HepG2 (cell line): ENCODE results near the gene ANO2. TPM values are rescaled to one million over a fixed set of nuclear protein-coding genes. Genes with fewer than 3 reads are reported as not detected.

ENCODE experiments used
- ATAC-seq: fragments of 200-7000 bp; cut with Tn5 transposase; 3 replicates; pipeline ENCODE4 v1.9.1; 2020; ENCODE audit warnings: mild to moderate bottlenecking, moderate library complexity
- BruUV-seq: library from RNA; stranded (reverse); fragments of 400-500 nt; replicated peaks from 2 replicates; lab custom pipeline; 2021; lab: Mats Ljungman, UMichigan
- CTCF ChIA-PET: fragments of 300-600 bp; formaldehyde crosslinking; extraction: SDS; loops from one replicate; lab custom pipeline; 2021; ENCODE audit warnings: low total read pairs, inconsistent platforms, low intra/inter-chr PET ratio; lab: Yijun Ruan, JAX
- POLR2A ChIA-PET: fragments of 350-600 bp; sonication (Branson Sonifier 250); formaldehyde crosslinking; loops from one replicate; lab custom pipeline; 2020; ENCODE audit warnings: antibody characterized with exemption, inconsistent platforms; lab: Yijun Ruan, JAX
- DNase-seq: peaks from one replicate; pipeline ENCODE4 v3.0.0-alpha.2; 2015; ENCODE audit warnings: low spot score
- FAIRE-seq: peaks from 3 replicates; lab custom pipeline; 2011; peaks lifted over from hg19 to GRCh38; lab: Jason Lieb, UNC
- H2AFZ ChIP-seq: one replicate; pipeline ENCODE4 v1.6.1; 2011; ENCODE audit warnings: low read length, inconsistent platforms
- H3K27ac ChIP-seq: fragments of 300-600 bp; 3 replicates; pipeline ENCODE4 v1.8.0; 2011; ENCODE audit warnings: mixed run types, mild to moderate bottlenecking, mixed read lengths, low read length, inconsistent platforms; ENCODE audit not compliant: insufficient read depth; ENCODE audit errors: extremely low read length
- H3K27me3 ChIP-seq, 2 experiments: fragments of 200-600 bp in 1 of 2; 2 replicates in 1 of 2; 3 replicates in 1 of 2; pipeline versions ENCODE4 v1.6.0 to v1.8.0; 2011; ENCODE audit warnings: low read length in 2 of 2, mild to moderate bottlenecking in 2 of 2, moderate library complexity in 2 of 2, inconsistent platforms in 1 of 2; ENCODE audit not compliant: insufficient read depth in 2 of 2, control insufficient read depth in 1 of 2
- H3K36me3 ChIP-seq, 2 experiments: fragments of 200-600 bp in 1 of 2; replicated peaks in 1 of 2; 2 replicates in 1 of 2; 3 replicates in 1 of 2; pipeline versions ENCODE4 v1.5.1 to v1.8.0; 2011; ENCODE audit warnings: low read length in 2 of 2, inconsistent platforms in 1 of 2; ENCODE audit not compliant: insufficient read depth in 2 of 2, control insufficient read depth in 1 of 2
- H3K4me1 ChIP-seq: 2 replicates; pipeline ENCODE4 v1.5.1; 2012; ENCODE audit warnings: low read length, inconsistent platforms; ENCODE audit not compliant: insufficient read depth
- H3K4me2 ChIP-seq: 2 replicates; pipeline ENCODE4 v1.6.0; 2011; ENCODE audit warnings: low read depth, low read length, inconsistent platforms
- H3K4me3 ChIP-seq, 3 experiments: fragments of 200-600 bp in 1 of 3; sonication (generic), shearing (Covaris generic) in 1 of 3; replicated peaks in 1 of 3; 2 replicates each; pipeline ENCODE4 v1.5.1; 2011 to 2016; ENCODE audit warnings: low read length in 3 of 3, inconsistent platforms in 2 of 3, low read depth in 2 of 3, mild to moderate bottlenecking in 2 of 3, control low read depth in 1 of 3, mixed read lengths in 1 of 3; ENCODE audit not compliant: insufficient read depth in 1 of 3
- H3K79me2 ChIP-seq: one replicate; pipeline ENCODE4 v1.6.1; 2011; ENCODE audit warnings: low read length, inconsistent platforms; ENCODE audit not compliant: insufficient read depth
- H3K9ac ChIP-seq: 2 replicates; pipeline ENCODE4 v1.6.0; 2011; ENCODE audit warnings: mild to moderate bottlenecking, low read depth, low read length, inconsistent platforms; ENCODE audit not compliant: insufficient read depth
- H3K9me3 ChIP-seq: 2 replicates; pipeline ENCODE4 v1.5.1; 2012; ENCODE audit warnings: mild to moderate bottlenecking, low read length
- H4K20me1 ChIP-seq: 2 replicates; pipeline ENCODE4 v1.6.0; 2011; ENCODE audit warnings: inconsistent platforms, mild to moderate bottlenecking, low read length, moderate library complexity; ENCODE audit not compliant: insufficient read depth
- FOSL1 ChIP-seq: sonication (generic); formaldehyde crosslinking; IDR thresholded peaks from 2 replicates; pipeline ENCODE4 v1.9.0; 2021; ENCODE audit warnings: missing genetic modification reagents, borderline replicate concordance
- MEIS1 ChIP-seq: sonication (generic); formaldehyde crosslinking; IDR thresholded peaks from 2 replicates; pipeline ENCODE4 v1.9.0; 2021; ENCODE audit warnings: mild to moderate bottlenecking, missing genetic modification reagents, moderate library complexity, borderline replicate concordance
- NFKBIZ ChIP-seq: IDR thresholded peaks from 2 replicates; pipeline ENCODE4 v1.6.1; 2018; ENCODE audit warnings: missing genetic modification reagents, missing compliant biosample characterization
- SIN3B ChIP-seq: fragments of 150-350 bp; IDR thresholded peaks from 2 replicates; pipeline ENCODE4 v1.6.1; 2014; ENCODE audit warnings: low read length
- SP2 ChIP-seq: sonication (generic); formaldehyde crosslinking; IDR thresholded peaks from 2 replicates; pipeline ENCODE4 v1.5.1; 2020; ENCODE audit warnings: mild to moderate bottlenecking, missing genetic modification reagents
- ZNF343 ChIP-seq: sonication (generic); formaldehyde crosslinking; IDR thresholded peaks from 2 replicates; pipeline ENCODE4 v1.4.0; 2020; ENCODE audit warnings: mild to moderate bottlenecking, missing genetic modification reagents
- WGBS: methylation state at CpG from one replicate; pipeline ENCODE4 v1.1.6; 2017; ENCODE audit warnings: low lambda C conversion rate; 5-methylcytosine and 5-hydroxymethylcytosine counted together
- in situ Hi-C: cut with HindIII; loops from 2 replicates; pipeline ENCODE4 v1.10.0; 2017; ENCODE audit warnings: low pct_unique_long_range_greater_than_20kb; ENCODE audit not compliant: extremely low pct_ligation_motif_present
- intact Hi-C: fragments of 100-400 bp; cut with micrococcal nuclease; formaldehyde crosslinking; loops from one replicate; pipeline ENCODE4 v1.10.0; 2022; ENCODE audit not compliant: unreplicated experiment
- polyA plus RNA-seq, 8 experiments: library from polyadenylated mRNA; depleted of rRNA in 3 of 8; stranded (reverse) in 7 of 8; unstranded in 1 of 8; fragments of >200 nt; fragmentation: Illumina TruSeq in 4 of 8; extraction: Trizol in 4 of 8; gene quantifications; 2 replicates each; pipeline versions ENCODE4 v1.2.1 to v1.2.3, GENCODE V29; 2011 to 2016; ENCODE audit warnings: low read depth in 4 of 8, missing spikeins in 1 of 8, mixed read lengths in 1 of 8; ENCODE audit not compliant: insufficient read depth in 1 of 8
- total RNA-seq, 5 experiments: library from RNA; depleted of rRNA; stranded (reverse); fragments of >200 nt; fragmentation: Illumina TruSeq; extraction: Trizol; gene quantifications; 2 replicates each; pipeline ENCODE4 v1.2.3, GENCODE V29; 2016; ENCODE audit warnings: low read depth in 1 of 5
- TF ChIP-seq, protein P1 (sequence below): sonication (generic); formaldehyde crosslinking; IDR thresholded peaks from 2 replicates; pipeline ENCODE4 v1.4.0; 2020; ENCODE audit warnings: low read depth, mild to moderate bottlenecking, missing genetic modification reagents
- TF ChIP-seq, protein P2 (sequence below): sonication (generic); formaldehyde crosslinking; IDR thresholded peaks from 2 replicates; pipeline ENCODE4 v1.8.0; 2022; ENCODE audit warnings: mild to moderate bottlenecking, missing genetic modification reagents; ENCODE audit not compliant: insufficient replicate concordance
- TF ChIP-seq, protein P3 (sequence below): sonication (generic); formaldehyde crosslinking; IDR thresholded peaks from 2 replicates; pipeline ENCODE4 v1.4.0; 2020; ENCODE audit warnings: missing genetic modification reagents
- TF ChIP-seq, protein P4 (sequence below): IDR thresholded peaks from 2 replicates; pipeline ENCODE4 v1.6.1; 2018; ENCODE audit warnings: missing genetic modification reagents, mild to moderate bottlenecking, missing compliant biosample characterization
- TF ChIP-seq, protein P5 (sequence below): sonication (generic); formaldehyde crosslinking; IDR thresholded peaks from 2 replicates; pipeline ENCODE4 v1.4.0; 2020; ENCODE audit warnings: low read depth, missing genetic modification reagents

Gene ANO2
- total and polyA plus RNA-seq, 2 of the 13 experiments (the other 11 are each of a cell fraction or from before 2014, with no cell fraction given), result 0.18 TPM; not detected in 1

DNA sequence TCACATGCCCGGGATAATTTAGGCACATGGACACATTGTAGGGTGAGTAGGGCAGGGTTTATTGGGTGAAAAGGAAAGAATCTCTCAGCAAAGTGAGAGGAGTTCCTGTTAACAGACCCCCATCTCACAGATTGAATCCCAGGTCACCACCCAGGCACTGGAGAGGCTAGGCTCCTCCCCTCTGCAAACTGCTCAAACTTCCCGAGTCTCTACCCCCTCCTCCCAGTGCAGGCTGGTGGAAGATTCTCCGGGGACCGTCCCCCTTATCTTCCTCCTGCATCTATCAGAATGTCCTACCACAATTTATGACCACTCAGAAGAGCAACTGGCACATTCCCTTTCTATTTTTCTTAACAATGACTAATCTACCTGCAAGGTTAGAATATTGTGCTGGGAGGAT is 387.2 kb downstream of the ANO2 start:
- Histone ChIP-seq H2AFZ (no peak overlapping the region), H4K20me1 (no peaks in the 10 kb centered on the region), H3K36me3 (no peaks in the 10 kb centered on the region), H3K9ac (no peak overlapping the region), H3K4me2 (no peak overlapping the region), H3K4me3 (no peak overlapping the region), H3K79me2 (no peaks in the 10 kb centered on the region), H3K9me3 (peaks cover 6% of the 10 kb centered on the region; the same call in 1 of the 2 replicates), H3K27me3 (no peaks in the 10 kb centered on the region), H3K27ac (no peak overlapping the region), H3K4me1 (no peaks in the 10 kb centered on the region)
- no peak for DNase-seq
- intact Hi-C loops, result no loop called here
- CTCF ChIA-PET, result no interaction called here
- POLR2A ChIA-PET, result no interaction called here
- no peak for FAIRE-seq
- TF ChIP-seq SP2, result no peak
- no peak for TF ChIP-seq MEIS1 (CRISPR knock-in tag)
- no peak for TF ChIP-seq FOSL1 (CRISPR knock-in tag)
- TF ChIP-seq, protein P1, sequence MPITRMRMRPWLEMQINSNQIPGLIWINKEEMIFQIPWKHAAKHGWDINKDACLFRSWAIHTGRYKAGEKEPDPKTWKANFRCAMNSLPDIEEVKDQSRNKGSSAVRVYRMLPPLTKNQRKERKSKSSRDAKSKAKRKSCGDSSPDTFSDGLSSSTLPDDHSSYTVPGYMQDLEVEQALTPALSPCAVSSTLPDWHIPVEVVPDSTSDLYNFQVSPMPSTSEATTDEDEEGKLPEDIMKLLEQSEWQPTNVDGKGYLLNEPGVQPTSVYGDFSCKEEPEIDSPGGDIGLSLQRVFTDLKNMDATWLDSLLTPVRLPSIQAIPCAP (CRISPR knock-in tag), result no peak
- TF ChIP-seq SIN3B, result no peak
- TF ChIP-seq, protein P2, sequence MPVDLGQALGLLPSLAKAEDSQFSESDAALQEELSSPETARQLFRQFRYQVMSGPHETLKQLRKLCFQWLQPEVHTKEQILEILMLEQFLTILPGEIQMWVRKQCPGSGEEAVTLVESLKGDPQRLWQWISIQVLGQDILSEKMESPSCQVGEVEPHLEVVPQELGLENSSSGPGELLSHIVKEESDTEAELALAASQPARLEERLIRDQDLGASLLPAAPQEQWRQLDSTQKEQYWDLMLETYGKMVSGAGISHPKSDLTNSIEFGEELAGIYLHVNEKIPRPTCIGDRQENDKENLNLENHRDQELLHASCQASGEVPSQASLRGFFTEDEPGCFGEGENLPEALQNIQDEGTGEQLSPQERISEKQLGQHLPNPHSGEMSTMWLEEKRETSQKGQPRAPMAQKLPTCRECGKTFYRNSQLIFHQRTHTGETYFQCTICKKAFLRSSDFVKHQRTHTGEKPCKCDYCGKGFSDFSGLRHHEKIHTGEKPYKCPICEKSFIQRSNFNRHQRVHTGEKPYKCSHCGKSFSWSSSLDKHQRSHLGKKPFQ, result no peak
- TF ChIP-seq, protein P3, sequence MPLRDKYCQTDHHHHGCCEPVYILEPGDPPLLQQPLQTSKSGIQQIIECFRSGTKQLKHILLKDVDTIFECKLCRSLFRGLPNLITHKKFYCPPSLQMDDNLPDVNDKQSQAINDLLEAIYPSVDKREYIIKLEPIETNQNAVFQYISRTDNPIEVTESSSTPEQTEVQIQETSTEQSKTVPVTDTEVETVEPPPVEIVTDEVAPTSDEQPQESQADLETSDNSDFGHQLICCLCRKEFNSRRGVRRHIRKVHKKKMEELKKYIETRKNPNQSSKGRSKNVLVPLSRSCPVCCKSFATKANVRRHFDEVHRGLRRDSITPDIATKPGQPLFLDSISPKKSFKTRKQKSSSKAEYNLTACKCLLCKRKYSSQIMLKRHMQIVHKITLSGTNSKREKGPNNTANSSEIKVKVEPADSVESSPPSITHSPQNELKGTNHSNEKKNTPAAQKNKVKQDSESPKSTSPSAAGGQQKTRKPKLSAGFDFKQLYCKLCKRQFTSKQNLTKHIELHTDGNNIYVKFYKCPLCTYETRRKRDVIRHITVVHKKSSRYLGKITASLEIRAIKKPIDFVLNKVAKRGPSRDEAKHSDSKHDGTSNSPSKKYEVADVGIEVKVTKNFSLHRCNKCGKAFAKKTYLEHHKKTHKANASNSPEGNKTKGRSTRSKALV, result no peak
- TF ChIP-seq, protein P4, sequence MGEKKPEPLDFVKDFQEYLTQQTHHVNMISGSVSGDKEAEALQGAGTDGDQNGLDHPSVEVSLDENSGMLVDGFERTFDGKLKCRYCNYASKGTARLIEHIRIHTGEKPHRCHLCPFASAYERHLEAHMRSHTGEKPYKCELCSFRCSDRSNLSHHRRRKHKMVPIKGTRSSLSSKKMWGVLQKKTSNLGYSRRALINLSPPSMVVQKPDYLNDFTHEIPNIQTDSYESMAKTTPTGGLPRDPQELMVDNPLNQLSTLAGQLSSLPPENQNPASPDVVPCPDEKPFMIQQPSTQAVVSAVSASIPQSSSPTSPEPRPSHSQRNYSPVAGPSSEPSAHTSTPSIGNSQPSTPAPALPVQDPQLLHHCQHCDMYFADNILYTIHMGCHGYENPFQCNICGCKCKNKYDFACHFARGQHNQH (CRISPR knock-in tag), result no peak
- no peak for TF ChIP-seq NFKBIZ (CRISPR knock-in tag)
- TF ChIP-seq, protein P5, sequence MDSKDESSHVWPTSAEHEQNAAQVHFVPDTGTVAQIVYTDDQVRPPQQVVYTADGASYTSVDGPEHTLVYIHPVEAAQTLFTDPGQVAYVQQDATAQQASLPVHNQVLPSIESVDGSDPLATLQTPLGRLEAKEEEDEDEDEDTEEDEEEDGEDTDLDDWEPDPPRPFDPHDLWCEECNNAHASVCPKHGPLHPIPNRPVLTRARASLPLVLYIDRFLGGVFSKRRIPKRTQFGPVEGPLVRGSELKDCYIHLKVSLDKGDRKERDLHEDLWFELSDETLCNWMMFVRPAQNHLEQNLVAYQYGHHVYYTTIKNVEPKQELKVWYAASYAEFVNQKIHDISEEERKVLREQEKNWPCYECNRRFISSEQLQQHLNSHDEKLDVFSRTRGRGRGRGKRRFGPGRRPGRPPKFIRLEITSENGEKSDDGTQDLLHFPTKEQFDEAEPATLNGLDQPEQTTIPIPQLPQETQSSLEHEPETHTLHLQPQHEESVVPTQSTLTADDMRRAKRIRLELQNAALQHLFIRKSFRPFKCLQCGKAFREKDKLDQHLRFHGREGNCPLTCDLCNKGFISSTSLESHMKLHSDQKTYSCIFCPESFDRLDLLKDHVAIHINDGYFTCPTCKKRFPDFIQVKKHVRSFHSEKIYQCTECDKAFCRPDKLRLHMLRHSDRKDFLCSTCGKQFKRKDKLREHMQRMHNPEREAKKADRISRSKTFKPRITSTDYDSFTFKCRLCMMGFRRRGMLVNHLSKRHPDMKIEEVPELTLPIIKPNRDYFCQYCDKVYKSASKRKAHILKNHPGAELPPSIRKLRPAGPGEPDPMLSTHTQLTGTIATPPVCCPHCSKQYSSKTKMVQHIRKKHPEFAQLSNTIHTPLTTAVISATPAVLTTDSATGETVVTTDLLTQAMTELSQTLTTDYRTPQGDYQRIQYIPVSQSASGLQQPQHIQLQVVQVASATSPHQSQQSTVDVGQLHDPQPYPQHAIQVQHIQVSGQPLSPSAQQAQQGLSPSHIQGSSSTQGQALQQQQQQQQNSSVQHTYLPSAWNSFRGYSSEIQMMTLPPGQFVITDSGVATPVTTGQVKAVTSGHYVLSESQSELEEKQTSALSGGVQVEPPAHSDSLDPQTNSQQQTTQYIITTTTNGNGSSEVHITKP (CRISPR knock-in tag), result no peak
- no peak for TF ChIP-seq ZNF343
- in situ Hi-C loops, result no loop called here
- 3% methylated on average over 4 of the region's 4 CpGs for WGBS
- no peak for ATAC-seq
- no TSS peak for BruUV-seq
